GM20431 (cell line): Measurements from ENCODE around the gene IGFLR1.

Experiments used
- in situ Hi-C: fragments of 300-500 bp; cut with MseI, MboI; formaldehyde crosslinking; loops from one replicate; pipeline ENCODE4 v1.15.0; 2020; ENCODE audit warnings: low sequenced_read_pairs; ENCODE audit not compliant: unreplicated experiment

Gene IGFLR1

GRCh38 chr19:35713904-35714495, 28.3 kb downstream of the IGFLR1 start:
- in situ Hi-C loops: no loop called here

GRCh38 chr19:35713506-35713850, 28.8 kb downstream of the IGFLR1 start:
- in situ Hi-C loops: no loop called here

GRCh38 chr19:35712567-35713505, 29.4 kb downstream of the IGFLR1 start:
- in situ Hi-C loops: no loop called here

GRCh38 chr19:35710784-35711723, 31.2 kb downstream of the IGFLR1 start:
- in situ Hi-C loops: no loop called here

- in situ Hi-C loops: no loop called here
Measured at GRCh38 chr19:35708391-35708790, 33.9 kb downstream of the IGFLR1 start.

- in situ Hi-C loops: no loop called here
Measured at GRCh38 chr19:35704218-35704617, 38.0 kb downstream of the IGFLR1 start, which contains the start of gene ZBTB32. Gene ZBTB32, plus strand, starts transcription at chr19:35704558. Its CDS starts 10,069 bp downstream, at chr19:35714627.

- in situ Hi-C loops: no loop called here
Measured at GRCh38 chr19:35703343-35703742, 38.9 kb downstream of the IGFLR1 start.

- in situ Hi-C loops: no loop called here
Measured at GRCh38 chr19:35702223-35703012, 39.8 kb downstream of the IGFLR1 start.

- in situ Hi-C loops: loop anchor here (10.0 kb wide), 1 partner anchor 238 kb away; the partner anchor contains the start of gene LRFN3
Measured at GRCh38 chr19:35696835-35697234, 45.4 kb downstream of the IGFLR1 start.

- in situ Hi-C loops: loop anchor here (10.0 kb wide), 1 partner anchor 239 kb away; the partner anchor contains the start of gene LRFN3
Measured at GRCh38 chr19:35695895-35696422, 46.3 kb downstream of the IGFLR1 start.

GRCh38 chr19:35693835-35694599, 48.2 kb downstream of the IGFLR1 start:
- in situ Hi-C loops: loop anchor here (10.0 kb wide), 1 partner anchor 241 kb away; the partner anchor contains the start of gene LRFN3

- in situ Hi-C loops: loop anchor here (10.0 kb wide), 1 partner anchor 241 kb away; the partner anchor contains the start of gene LRFN3
Measured at GRCh38 chr19:35693422-35693821, 48.8 kb downstream of the IGFLR1 start.

- in situ Hi-C loops: loop anchor here (10.0 kb wide), 1 partner anchor 243 kb away; the partner anchor contains the start of gene LRFN3
Measured at GRCh38 chr19:35692010-35692409, 50.2 kb downstream of the IGFLR1 start.

GRCh38 chr19:35691106-35691505, 51.1 kb downstream of the IGFLR1 start:
- in situ Hi-C loops: loop anchor here (10.0 kb wide), 1 partner anchor 244 kb away; the partner anchor contains the start of gene LRFN3

GRCh38 chr19:35689836-35690235, 52.4 kb downstream of the IGFLR1 start:
- in situ Hi-C loops: loop anchor here (10.0 kb wide), 1 partner anchor 245 kb away; the partner anchor contains the start of gene LRFN3
